ENCODE data around the gene TOPAZ1.
"Not testable (repeated sequence)": the region's sequence is repeated elsewhere in the genome, so short reads cannot be mapped to it uniquely, and the experiment has no call there.

Gene TOPAZ1

DNA sequence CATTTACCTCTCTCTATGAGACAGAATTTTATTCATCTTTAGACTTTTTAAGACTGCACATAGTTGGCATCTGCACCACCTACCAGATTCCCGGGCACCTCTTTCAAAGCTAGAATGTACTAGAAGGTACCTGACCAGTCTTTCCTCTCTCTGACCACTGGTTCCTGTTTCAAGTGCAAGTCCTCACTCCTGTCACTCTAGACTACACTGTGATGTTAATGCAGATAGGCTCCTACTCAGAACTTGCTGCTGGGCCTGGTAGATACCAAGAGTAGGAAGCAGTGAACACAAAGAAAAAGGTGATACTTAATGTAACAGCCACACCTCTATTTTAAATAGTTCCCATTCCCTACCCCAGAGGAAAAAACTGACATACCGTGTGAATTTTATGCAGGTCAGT is 88.8 kb downstream of the TOPAZ1 start:
- DNase-seq (ENCODE audit: low read depth in 2 of 2): no peak

DNA sequence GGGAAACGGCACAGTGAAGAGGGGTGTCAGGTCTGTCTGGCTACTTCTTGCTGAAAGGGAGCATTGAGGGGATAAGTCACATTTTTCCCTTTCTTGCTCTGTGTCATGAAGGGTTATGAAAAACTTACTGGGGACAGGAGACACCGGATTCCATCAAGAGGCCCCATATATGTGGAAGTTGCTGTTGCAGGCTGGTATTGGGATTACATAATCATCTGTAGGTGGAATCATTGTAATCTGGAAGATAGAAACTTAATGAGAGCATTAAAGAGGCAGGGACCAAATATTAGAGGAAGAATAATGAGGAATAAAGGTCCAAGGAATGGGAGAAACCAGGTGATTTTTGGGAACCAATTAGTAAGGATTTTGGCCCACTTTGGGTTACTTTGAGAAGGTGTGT is 92.6 kb downstream of the TOPAZ1 start:
- no peak for DNase-seq (ENCODE audit: low read depth in 2 of 2)

GRCh38 chr3:44337248-44337785 is 95.6 kb downstream of the TOPAZ1 start:
- no peak for DNase-seq (ENCODE audit: low read depth in 2 of 2)

GRCh38 chr3:44338010-44338827 is 96.5 kb downstream of the TOPAZ1 start, which contains the start of gene TCAIM:
Gene TCAIM, plus strand, starts transcription at chr3:44338766. Its CDS starts 16,017 bp downstream, at chr3:44354783.
- DNase-seq (ENCODE audit: low read depth in 2 of 2): peak; percentile 96 to 98

GRCh38 chr3:44338828-44339127 is 97.1 kb downstream of the TOPAZ1 start:
- DNase-seq (ENCODE audit: low read depth in 2 of 2): no peak

- DNase-seq (ENCODE audit: low read depth in 2 of 2): no peak
Measured at GRCh38 chr3:44339181-44340057, 97.7 kb downstream of the TOPAZ1 start.

DNA sequence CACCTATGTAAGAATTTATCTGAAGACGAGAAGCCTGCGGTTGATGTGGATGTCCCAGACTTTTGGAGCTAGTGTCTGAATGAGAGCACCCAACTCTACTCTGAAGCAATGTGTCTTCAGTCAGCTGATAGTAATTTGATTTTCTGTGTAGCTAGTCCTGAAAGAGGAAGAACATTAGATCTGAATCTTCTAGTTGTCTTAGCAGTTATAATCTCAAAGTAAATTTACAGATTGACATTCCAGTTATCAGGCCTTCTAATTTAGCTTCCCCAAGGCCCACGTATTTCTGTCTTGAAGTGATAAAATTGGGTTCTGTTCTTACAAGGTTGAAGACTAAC is 98.3 kb downstream of the TOPAZ1 start:
- no peak for DNase-seq (ENCODE audit: low read depth in 2 of 2)

GRCh38 chr3:44342176-44342790 is 100.6 kb downstream of the TOPAZ1 start:
- no peak for DNase-seq (ENCODE audit: low read depth in 2 of 2)

DNA sequence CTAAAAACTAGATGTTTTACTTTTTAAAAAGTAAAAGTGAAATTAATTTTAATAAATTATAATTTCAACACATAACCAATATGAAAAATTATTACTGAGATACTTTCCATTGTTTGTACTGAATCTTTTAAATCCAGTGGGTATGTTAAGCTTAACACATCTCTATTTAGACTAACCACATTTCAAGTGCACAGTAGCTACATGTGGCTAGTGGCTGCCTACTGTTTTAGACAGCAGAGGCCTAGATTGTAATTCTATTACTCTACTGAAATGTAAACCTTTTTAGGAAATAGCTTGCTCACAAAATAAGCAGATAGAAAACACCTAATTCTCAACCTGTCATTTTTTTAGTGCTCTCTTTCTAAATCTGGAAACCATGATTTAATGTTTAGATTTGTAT is 101.7 kb downstream of the TOPAZ1 start:
- no peak for DNase-seq (ENCODE audit: low read depth in 2 of 2)

DNA sequence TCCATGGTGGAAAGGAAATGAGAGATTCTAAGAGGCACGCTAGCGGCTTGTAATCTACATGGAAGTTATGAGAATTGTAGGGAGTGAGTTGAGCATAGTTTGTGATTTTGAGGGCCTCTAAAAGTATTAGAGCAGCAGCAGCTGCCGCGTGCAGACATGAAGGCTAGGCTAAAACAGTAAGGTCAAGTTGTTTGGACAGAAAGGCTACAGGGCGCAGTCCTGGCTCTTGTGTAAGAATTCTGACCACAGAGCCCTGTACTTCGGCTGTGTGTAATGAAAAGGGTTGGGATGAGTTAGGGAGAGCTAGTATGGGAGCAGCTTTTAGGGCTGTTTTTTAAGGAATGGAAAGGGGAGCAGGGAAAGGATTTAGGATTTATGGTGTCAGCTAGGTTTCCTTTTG is 104.9 kb downstream of the TOPAZ1 start:
- DNase-seq (ENCODE audit: low read depth in 2 of 2): not testable (repeated sequence)

GRCh38 chr3:44348993-44349392 is 107.3 kb downstream of the TOPAZ1 start:
- DNase-seq (ENCODE audit: low read depth in 2 of 2): no peak

DNA sequence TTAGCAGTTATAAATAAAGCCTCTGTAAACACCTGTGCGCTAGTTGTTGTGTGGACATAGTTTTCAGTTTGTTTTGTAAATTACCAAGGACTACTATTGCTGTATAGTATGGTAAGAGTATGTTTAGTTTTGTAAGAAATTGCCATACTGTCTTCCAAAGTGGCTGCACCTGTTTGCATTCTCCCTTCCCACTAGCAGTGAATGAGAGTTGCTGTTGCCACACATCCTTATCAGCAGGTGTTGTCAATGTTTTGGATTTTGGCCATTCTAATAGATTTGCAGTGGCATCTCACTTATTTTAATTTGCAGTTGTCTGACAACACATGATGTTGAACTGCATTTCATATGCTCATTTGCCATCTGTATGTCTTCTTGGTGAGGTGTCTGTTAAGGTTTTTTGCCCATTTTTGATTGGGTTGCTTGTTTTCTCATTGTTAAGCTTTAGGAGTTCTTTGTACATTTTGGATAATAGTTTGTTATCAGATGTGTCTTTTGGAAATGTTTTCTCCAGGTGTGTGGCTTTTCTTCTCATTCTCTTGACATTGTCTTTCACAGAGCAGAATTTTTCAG is 111.8 kb downstream of the TOPAZ1 start:
- DNase-seq (ENCODE audit: low read depth in 2 of 2): no peak

- no peak for DNase-seq (ENCODE audit: low read depth in 2 of 2)
Measured at GRCh38 chr3:44355362-44356033, 113.8 kb downstream of the TOPAZ1 start.

- no peak for DNase-seq (ENCODE audit: low read depth in 2 of 2)
Measured at GRCh38 chr3:44359146-44359751, 117.6 kb downstream of the TOPAZ1 start.

DNA sequence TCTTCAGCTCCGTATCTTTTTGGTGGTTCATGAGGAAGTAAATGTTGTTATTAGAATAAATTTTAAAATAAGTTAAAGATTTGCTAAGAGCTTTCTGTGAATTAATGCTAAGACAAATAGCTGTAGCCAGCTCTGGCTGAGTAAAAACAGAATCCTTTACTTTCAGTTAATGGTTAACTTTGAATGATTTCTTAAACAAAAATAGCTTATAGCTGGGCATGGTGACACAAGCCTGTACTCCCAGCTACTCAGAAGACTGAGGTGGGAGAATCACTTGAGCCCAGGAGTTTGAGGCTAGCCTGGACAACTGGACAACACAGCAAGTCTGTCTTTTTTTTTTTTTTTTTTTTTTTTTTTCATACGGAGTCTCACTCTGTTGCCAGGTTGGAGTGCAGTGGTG is 121.9 kb downstream of the TOPAZ1 start:
- no peak for DNase-seq (ENCODE audit: low read depth in 2 of 2)

DNA sequence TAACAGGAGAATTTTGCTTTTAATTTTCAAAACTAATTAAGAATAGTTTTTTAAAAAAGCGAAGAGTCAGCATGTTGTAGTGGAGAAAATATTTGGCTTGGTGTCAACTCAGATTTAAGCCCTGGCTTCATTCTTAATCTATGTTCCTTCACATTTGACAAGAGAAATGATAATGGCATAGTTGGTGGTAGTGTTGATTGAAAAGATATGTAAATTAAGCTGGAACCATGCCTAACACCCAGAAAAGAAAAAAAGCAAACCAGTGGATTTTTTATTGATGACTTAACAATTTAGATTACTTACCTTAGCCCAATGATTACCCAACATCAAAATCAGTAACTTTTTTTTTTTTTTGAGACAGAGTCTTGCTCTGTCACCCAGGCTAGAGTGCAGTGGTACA is 124.3 kb downstream of the TOPAZ1 start:
- DNase-seq (ENCODE audit: low read depth in 2 of 2): no peak

DNA sequence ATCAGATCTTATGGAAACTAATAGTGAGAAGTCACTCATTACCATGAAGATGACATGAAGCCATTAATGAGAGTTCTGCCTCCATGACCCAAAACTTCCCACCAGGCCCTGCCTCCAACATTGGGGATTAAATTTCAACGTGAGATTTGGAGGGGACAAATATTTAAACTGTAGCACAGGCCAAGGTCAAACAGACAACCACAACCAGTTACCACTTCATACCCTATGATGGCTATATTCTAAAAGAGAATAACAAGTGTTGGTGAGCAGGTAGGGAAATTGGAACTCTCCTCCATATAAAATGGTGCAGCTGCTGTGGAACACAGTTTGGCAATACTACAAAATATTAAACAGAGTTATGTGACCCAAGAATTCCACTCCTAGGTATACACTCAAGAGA is 133.8 kb downstream of the TOPAZ1 start:
- no peak for DNase-seq (ENCODE audit: low read depth in 2 of 2)
